ENCODE results near the gene C10orf90.

The C10orf90 gene, protein sequence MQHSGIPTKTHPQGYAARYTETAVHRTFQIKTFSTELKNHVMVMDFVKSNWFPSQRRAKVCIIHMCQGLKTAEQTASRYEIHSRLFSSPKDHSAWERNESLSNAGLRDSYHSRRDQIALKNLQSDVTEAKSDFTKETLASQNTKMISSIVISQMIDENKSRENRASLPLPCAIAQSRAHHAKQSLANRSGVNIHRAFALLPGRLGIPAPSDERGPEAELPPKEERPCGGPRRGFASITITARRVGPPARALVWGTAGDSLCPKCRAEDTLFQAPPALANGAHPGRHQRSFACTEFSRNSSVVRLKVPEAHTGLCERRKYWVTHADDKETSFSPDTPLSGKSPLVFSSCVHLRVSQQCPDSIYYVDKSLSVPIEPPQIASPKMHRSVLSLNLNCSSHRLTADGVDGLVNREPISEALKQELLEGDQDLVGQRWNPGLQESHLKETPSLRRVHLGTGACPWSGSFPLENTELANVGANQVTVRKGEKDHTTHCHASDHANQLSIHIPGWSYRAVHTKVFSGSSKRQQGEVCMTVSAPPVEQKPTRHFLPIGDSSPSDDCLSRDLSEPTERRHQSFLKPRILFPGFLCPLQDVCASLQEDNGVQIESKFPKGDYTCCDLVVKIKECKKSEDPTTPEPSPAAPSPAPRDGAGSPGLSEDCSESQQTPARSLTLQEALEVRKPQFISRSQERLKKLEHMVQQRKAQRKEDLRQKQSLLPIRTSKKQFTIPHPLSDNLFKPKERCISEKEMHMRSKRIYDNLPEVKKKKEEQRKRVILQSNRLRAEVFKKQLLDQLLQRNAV

GRCh38 chr10:126670056-126670894 is at the start of gene C10orf90:
TSS of gene C10orf90 (minus strand) at chr10:126670693. CDS start at chr10:126670480, 213 bp downstream.
- DNase-seq = no peak

DNA sequence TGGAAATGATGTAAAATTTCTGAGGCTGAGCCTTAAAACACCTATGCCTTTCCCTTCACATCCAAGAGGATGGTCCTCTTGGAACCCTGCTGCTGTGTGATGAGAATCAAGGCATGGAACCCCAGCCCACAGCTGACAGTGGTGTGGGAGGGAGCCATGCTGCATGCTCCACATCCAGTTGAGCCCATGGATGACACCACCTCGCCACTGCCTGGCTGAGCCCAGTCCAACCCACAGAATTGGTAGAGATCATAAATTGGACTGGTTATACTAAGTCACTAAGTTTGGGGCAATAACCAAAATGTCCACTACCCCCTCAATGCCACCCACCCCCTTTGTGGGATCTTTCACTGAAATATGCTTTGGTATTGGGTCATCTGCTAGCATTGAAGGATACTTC is 45.9 kb upstream of the C10orf90 start:
- no peak for DNase-seq

DNA sequence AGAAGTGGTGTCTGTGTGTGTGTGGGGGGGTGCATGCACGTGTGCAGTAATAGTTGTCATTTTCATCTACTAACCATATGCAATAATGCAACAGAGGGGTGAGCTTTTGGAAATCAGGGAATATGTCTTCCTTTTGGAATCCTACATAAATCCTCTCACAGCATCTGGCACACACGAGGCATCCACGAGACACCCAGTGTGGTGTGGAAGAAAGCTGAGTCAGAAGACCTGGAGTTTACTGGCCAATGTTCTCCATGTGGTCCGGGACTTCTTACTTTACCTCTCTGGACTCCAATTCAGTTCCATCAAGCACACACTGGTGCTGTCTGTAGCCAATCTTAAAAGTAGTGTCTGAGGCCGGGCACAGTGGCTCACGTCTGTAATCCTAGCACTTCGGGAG is 43.1 kb upstream of the C10orf90 start:
- DNase-seq = no peak

GRCh38 chr10:126712681-126713080 is 42.2 kb upstream of the C10orf90 start:
- DNase-seq = no peak

GRCh38 chr10:126705951-126706565 is 35.6 kb upstream of the C10orf90 start:
- no peak for DNase-seq

DNA sequence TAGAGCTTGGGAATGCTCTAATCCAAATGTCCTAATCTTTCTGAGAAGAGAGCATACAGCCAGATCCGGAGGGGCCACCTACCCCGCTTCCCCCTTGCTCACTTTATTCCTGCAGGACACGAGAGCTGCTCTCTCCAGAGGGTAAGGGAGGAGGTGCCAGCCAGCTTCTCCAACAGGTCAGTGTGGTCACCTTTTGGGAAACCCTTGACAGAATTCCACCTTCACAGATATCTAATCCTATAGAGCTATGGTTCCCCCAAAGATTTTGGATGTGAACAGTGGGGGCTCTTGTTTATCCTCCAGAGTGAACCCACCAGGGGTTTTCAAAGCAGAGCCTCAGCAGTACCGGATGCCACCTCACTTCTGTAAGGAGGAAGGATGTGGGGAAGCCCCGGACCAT is 34.6 kb upstream of the C10orf90 start:
- no peak for DNase-seq

DNA sequence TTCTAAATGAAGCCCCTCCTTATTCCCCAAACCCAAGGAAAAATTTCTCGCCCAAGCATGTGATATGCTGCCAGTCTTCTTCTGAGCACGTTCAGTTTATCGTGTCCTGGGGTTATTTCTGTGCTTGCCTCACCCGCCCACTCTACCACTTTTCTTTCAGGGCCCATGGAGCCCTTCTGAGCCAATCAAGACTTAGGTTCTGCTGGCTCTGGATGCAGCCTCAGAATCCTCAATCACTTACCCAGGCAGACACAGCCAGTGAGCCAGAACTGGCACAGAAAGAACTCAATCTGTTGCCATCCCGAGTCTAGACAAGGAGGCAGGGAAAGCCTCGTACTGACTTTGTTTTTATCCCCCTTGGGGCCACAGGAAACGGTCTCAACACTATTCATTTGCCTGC is 34.2 kb upstream of the C10orf90 start:
- no peak for DNase-seq

DNA sequence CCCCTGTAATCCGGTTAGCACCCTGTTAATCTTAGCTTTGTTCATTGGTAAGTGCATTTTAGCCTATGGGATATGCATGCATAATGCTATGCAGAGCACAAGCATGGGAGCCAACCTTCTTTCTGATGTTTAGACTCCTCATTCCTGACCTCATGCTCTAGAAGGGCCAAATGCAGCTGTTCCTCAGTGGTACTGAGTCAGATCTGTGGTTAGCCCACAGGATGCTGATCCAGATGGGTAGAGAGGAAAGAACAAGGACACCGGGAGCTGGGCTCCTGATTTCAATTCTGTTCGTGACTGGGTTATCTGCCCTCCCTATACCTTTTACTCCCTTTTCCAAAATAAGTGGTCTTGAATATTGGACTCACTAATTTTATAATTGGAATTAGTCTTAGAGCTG is 31.7 kb upstream of the C10orf90 start:
- no peak for DNase-seq

- DNase-seq = no peak
Measured at GRCh38 chr10:126701526-126701925, 31.0 kb upstream of the C10orf90 start.

DNA sequence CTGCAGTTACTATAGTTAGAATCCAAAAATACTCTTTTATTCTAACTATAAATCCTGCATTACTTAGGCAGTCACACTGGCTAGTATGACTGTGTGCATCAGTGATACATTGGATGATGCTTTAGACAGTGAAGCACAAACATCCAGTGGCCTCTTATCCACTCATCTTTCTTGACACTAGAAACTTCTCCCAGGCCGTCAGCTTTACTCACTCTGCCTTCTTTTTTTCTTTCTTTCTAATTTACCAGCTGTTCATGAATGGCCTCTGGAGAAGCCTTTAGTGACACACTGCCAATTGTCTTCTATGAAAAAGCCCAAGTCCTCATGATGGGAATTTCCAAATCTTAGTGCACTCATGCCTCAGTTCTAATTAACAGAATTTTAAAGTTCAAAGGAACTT is 26.2 kb upstream of the C10orf90 start:
- DNase-seq = no peak

DNA sequence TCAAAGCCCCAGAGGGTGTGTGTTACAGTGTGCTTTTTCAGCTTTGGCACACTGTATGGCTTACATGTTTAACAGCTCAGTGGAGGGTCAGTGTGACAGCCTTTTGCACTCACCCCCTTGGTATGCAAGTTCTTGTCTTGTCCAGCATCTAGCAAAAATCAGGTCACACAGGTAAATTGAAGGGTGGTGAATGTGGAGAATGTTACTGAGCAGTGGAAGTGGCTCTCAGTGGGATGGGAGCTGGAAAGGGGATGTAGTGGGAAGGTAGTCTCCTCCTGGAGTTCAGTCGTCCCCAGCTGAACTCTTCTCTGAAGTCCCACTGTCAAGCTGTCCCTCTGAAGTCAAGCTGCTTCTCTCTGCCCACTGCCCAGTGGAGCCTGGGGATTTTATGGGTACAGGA is 21.0 kb upstream of the C10orf90 start:
- DNase-seq = no peak

- DNase-seq = no peak
Measured at GRCh38 chr10:126690534-126690933, 20.0 kb upstream of the C10orf90 start.

DNA sequence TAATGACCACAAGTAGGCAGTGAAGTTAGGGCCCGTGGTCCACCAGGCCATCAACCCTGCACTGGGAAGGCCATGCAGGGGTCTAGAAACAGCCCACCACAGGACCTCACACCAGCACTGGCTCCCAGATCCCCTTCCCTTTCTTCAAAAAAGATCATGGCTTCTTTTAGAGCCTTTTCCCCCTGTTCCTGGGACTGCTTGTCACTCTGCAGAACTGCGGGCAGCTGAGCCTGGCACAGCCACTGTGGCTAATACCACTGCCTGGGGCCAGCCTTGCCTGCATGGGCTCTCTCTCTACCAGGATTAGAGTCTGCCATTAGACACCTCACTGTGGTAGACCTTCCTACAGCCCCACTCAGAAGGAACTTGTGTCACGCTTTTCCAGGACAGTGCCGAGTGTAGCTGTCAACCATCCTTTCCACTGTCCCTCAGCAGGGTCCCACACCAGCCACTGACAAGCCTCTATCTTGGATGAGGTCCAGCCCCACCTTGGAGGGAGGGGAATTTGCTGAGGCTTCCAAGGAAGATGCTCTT is 19.0 kb upstream of the C10orf90 start:
- DNase-seq = no peak

DNA sequence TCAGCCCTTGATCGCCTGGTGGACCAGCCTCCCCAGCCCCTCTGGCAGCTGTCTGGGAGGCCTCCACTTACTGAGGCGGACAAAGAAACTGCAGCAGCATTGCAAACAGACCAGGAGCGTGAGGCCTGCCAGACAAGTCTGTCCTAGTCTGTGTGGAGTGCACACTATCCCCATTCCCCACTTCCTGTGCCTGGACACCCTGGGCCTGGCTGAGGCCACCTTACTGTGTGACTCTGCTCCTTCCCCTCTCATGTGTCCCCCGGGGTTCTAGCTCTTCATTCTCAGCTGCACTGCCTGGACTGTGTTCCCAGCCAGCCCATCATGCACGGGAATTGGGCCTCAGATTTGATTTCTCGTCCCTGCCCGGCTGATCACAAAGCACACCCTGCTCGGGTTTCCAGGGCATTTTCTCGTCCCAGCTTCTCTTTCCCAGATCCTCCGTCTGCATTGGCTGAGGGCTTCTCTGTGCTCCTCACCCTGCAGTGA is 16.7 kb upstream of the C10orf90 start:
- no peak for DNase-seq

DNA sequence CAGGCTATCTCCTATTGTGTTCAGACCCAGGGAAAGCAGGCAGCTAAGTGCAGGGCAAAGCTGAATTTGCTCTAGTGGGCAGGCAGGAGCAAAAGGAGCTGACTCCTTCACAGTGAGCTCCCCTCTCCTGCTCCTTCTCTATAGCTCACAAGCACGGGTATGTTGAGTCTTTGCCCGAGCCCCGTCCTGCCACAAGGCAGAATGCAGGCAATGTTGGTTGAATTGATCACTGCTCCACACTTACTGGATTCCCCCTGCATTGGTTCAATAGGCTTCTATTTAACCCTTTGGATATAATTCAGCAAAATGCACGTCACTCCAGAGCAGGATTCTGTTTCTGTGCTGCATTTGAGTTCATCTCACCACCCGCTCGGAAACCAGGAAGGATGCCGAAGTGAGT is 16.2 kb upstream of the C10orf90 start:
- no peak for DNase-seq

GRCh38 chr10:126686268-126686667 is 15.8 kb upstream of the C10orf90 start:
- DNase-seq = no peak

DNA sequence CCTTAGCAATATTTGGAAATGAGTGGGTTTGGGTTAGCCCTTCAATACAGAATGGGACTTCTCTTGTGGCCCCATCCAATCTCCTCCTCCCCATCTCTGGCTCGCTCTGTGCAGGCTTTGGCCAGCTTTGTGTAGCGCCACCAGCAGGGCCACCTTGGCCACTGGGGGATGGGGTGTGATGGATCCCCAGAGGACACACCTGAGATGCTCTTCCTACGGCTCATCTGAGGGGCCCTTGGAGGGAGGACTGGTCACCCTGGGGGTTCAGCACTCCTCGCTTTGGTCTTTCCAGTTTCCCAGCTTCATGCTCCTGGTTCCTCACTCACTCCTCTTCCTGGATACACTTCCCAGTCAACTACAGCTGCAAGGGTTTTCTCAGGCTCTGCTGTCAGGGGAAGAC is 15.3 kb upstream of the C10orf90 start:
- DNase-seq = no peak

DNA sequence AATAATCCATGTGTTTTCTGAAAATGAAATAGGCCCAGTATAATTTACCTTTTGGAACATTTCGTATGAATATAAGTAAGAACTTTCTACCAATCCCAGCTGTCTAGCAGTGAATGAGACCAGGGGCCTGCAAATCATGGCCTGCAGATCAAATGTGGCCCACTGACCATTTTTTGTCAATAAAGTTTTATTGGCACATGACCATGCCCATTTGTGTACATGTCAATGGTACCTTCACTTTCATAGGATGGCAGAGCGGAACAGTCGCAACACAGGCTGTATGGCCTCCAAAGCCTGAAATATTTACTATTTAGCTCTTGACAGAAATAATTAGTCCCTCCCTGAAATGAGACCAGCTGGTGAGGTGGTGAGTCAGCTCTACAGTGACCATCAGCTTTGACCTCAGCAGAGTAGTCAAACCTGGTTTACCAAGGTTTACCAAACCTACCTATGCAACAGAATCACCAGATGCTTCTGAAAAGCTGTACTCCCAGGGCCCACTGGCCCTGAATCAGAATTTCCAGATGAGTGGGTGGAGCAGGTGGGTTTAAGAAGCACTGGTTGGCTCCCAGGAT is 13.8 kb upstream of the C10orf90 start:
- DNase-seq = no peak

DNA sequence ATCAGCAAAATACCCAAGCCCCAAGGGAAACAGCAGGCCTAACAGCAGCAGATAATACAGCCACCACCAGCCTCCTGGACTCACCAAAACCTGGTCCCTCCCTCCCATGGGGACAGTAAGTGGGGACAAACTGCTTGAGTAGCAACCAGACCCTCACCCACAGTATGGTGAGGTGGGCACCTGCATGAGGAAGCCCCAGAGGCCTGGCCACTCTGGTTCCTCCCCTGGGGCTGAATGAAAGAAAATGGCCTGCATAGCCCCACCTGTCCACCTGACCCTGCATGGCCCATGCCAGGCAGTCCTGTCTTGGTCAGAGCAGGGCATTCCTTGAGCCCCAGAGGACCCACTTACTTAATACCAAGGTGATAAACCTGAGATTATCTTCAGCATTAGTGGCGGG is 13.0 kb upstream of the C10orf90 start:
- DNase-seq = no peak

DNA sequence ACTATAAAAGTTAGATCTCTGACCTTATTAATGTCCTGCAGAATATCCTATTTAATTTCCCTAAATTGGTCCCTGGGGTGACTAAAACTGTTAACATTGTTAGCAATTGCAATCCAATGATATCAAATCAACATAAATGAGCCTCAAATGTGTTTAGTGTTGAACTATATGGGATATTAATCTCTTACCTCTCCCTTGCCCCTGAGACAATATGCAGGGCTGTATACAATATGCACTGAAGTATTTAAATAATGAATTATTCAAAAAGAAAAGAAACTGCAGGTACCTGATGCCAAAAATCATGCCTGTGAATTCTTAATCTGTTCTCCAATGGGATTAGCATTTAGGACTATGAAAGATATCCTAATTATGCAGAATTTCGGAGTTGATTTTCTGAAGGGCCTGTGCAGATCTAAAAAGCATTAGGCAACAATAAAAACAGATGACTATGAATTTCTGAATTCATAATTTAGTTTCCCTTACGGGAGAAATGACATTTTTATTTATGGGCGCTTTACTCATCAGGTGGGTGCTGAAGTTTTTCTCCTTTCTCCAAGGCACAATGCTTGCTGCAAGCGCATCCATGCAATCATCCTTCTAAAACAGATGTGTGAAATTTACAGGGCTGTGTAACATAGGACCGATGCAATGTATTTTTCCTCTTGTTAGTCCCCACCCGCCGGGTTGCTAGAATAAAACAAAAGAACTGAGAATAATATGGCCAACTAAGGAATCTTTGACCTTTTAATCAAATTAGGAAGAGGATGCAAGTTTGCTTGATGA is 5.4 kb upstream of the C10orf90 start:
- no peak for DNase-seq

Measured in NCI-H2171 treated with DMSO at 0.1 percent for 48 hours (cell line).